C4-2B (cell line): Measurements from ENCODE around the gene GTF2H2C_2.
"Not testable (repeated sequence)": the region's sequence is repeated elsewhere in the genome, so short reads cannot be mapped to it uniquely, and the experiment has no call there.

Source experiments
- CTCF ChIP-seq: fragments of 450-650 bp; conservative IDR thresholded peaks from 2 replicates; pipeline ENCODE4 v1.5.1; 2017; ENCODE audit warnings: mild to moderate bottlenecking
- ZFX ChIP-seq: fragments of 450-650 bp; IDR thresholded peaks from 2 replicates; pipeline ENCODE4 v1.6.1; 2017

- not testable (repeated sequence) for TF ChIP-seq CTCF, ZFX
These were observed 46.8 kb downstream of the GTF2H2C_2 start for GRCh38 chr5:70461984-70462383.
